OCI-LY3 (cell line): Measurements from ENCODE around the gene FLT1.

Experiments used
- CTCF ChIP-seq: fragments of 200-600, 300-600 bp; sonication (generic); IDR thresholded peaks from 2 replicates; pipeline ENCODE4 v1.5.1; 2014; ENCODE audit warnings: antibody characterized with exemption, low read length, low read depth
- EZH2phosphoT487 ChIP-seq: fragments of 200-600 bp; shearing (Covaris generic); IDR thresholded peaks from 2 replicates; pipeline ENCODE4 v1.6.1; 2018; ENCODE audit warnings: antibody characterized with exemption, mixed run types, low read depth

- TF ChIP-seq CTCF (no peak), EZH2phosphoT487 (no peak)
These were observed 6.6 kb upstream of the FLT1 start for GRCh38 chr13:28501547-28501946.
